ENCODE results near the gene UBIAD1.

Gene UBIAD1

DNA sequence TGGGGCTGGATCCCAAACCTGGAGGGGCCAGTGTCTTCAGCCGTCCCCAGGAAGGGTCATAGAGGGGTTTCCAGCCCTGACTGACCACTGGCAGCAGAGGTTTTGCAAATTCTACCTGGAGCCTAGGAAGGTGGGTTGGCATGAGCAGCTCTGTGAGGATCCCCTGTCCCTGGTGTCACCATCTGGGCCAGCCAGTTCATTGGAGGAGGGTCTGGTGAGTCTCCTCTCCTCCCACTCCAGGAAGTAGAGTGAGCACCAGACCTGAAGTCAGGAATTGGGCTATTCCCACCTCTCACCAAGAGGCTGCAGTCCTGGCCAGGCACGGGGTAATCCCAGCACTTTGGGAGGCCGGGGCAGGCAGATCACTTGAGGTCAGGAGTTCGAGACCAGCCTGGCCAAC, 57.4 kb downstream of the UBIAD1 start:
- Histone ChIP-seq H3K79me2 (ENCODE audit: insufficient read depth, low read length) (no peaks in the 10 kb centered on the region), H3K9me3 (ENCODE audit: insufficient read depth, low read length) (no peaks in the 10 kb centered on the region), H3K27me3 (ENCODE audit: low read length) (no peaks in the 10 kb centered on the region; the same call in 1 of the 2 replicates), H3K27ac (ENCODE audit: low read depth, low read length) (no peak overlapping the region), H3K4me3 (ENCODE audit: insufficient read depth, low read length, poor library complexity, severe bottlenecking) (no peak overlapping the region), H4K20me1 (ENCODE audit: low read depth, low read length) (no peaks in the 10 kb centered on the region), H3F3A (ENCODE audit: insufficient read depth) (no peaks in the 10 kb centered on the region), H2AFZ (ENCODE audit: low read depth, low read length, severe bottlenecking) (no peak overlapping the region), H3K36me3 (ENCODE audit: low read length) (no peaks in the 10 kb centered on the region), H3K4me2 (ENCODE audit: low read depth, low read length, poor library complexity, severe bottlenecking) (no peak overlapping the region), H3K9me2 (replicated peaks; ENCODE audit: insufficient read depth, low read length) (no peaks in the 10 kb centered on the region), H3K9ac (ENCODE audit: low read length) (no peak overlapping the region)
- no peak for TF ChIP-seq EZH2phosphoT487 (conservative IDR thresholded peaks at IDR 0.05; ENCODE audit: low read length)
- TF ChIP-seq, protein P1, sequence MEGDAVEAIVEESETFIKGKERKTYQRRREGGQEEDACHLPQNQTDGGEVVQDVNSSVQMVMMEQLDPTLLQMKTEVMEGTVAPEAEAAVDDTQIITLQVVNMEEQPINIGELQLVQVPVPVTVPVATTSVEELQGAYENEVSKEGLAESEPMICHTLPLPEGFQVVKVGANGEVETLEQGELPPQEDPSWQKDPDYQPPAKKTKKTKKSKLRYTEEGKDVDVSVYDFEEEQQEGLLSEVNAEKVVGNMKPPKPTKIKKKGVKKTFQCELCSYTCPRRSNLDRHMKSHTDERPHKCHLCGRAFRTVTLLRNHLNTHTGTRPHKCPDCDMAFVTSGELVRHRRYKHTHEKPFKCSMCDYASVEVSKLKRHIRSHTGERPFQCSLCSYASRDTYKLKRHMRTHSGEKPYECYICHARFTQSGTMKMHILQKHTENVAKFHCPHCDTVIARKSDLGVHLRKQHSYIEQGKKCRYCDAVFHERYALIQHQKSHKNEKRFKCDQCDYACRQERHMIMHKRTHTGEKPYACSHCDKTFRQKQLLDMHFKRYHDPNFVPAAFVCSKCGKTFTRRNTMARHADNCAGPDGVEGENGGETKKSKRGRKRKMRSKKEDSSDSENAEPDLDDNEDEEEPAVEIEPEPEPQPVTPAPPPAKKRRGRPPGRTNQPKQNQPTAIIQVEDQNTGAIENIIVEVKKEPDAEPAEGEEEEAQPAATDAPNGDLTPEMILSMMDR (IDR thresholded peaks at IDR 0.05; ENCODE audit: insufficient read depth, low read length, poor library complexity, severe bottlenecking) = no peak

DNA sequence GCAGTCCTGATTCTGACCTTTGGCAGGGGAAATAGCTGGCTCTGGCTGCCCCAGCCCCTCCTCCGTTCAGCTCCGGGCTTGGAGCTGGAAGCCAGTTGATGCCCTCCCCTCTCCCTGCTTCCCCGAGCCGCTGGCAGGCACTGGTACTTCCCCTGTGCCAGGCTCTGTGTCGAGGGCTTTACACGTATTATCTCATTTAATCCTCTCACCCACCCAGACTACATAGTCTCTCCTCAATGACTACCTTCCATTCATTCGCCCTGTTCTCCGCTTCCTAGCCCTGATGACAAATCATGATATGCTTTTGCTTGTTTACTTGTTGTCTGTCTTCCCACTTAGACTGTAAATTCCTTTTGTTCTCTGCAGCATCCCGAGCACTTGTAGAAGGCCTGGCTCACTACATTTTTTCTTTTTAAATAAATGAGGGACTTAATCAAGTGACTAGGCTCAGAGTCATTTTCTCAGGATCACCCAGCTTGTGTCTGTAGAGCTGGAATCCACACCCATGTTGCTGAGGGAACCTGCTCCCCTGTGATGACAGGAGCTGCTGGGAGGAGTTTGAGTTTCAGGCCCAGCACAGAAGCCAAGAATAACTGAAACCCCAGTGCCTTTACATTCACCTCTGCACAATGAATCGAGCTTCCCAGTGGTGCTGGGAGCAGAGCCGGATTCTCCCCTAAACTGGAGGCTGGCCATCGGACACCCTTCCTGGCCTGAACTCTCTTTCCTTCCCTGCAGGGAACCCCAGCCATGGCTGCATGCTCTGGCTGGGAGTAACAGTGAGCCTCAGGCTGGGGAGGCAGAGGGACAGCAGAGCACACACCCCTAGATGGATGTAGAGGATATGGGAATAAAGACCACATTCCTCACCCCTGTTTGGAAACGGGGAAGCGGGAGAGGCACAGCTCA, 58.3 kb downstream of the UBIAD1 start:
- Histone ChIP-seq H2AFZ (ENCODE audit: low read depth, low read length, severe bottlenecking) (no peak overlapping the region), H4K20me1 (ENCODE audit: low read depth, low read length) (no peaks in the 10 kb centered on the region), H3K9me3 (ENCODE audit: insufficient read depth, low read length) (no peaks in the 10 kb centered on the region), H3K27me3 (ENCODE audit: low read length) (no peaks in the 10 kb centered on the region; the same call in 1 of the 2 replicates), H3K36me3 (ENCODE audit: low read length) (no peaks in the 10 kb centered on the region), H3K27ac (ENCODE audit: low read depth, low read length) (no peak overlapping the region), H3K4me2 (ENCODE audit: low read depth, low read length, poor library complexity, severe bottlenecking) (no peak overlapping the region), H3K9me2 (replicated peaks; ENCODE audit: insufficient read depth, low read length) (no peaks in the 10 kb centered on the region), H3K79me2 (ENCODE audit: insufficient read depth, low read length) (no peaks in the 10 kb centered on the region), H3K4me3 (ENCODE audit: insufficient read depth, low read length, poor library complexity, severe bottlenecking) (no peak overlapping the region), H3F3A (ENCODE audit: insufficient read depth) (no peaks in the 10 kb centered on the region), H3K9ac (ENCODE audit: low read length) (no peak overlapping the region)
- TF ChIP-seq EZH2phosphoT487 (conservative IDR thresholded peaks at IDR 0.05; ENCODE audit: low read length) = no peak
- TF ChIP-seq, protein P1 (IDR thresholded peaks at IDR 0.05; ENCODE audit: insufficient read depth, low read length, poor library complexity, severe bottlenecking) = no peak

DNA sequence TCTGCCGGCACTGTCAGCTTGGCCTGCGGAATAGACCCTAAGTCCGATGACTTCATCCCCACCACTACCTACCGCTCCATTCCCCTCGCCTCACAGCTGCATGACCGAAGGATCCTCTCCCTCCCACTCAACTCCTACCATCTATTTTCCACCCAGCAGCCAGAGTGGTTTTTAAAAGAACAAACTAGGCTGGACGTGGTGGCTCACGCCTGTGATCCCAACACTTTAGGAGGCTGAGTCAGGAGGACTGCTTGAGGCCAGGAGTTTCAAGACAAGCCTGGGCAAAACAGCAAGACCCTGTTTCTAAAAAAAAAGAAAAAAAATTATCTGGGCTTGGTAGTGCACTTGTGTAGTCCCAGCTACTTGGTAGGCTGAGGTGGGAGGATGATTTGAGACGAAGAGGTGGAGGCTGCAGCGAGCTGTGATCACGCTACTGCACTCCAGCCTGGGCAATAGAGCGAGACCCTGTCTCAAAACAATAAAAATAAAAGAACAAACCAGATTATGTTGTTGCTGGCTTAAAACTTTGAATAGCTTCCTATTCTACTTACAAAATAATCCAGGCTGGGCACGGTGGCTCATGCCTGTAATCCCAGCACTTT, 59.0 kb downstream of the UBIAD1 start:
- Histone ChIP-seq H3K9ac (ENCODE audit: low read length) (no peak overlapping the region), H3K4me3 (ENCODE audit: insufficient read depth, low read length, poor library complexity, severe bottlenecking) (no peak overlapping the region), H2AFZ (ENCODE audit: low read depth, low read length, severe bottlenecking) (no peak overlapping the region), H3K27me3 (ENCODE audit: low read length) (no peaks in the 10 kb centered on the region; the same call in 1 of the 2 replicates), H4K20me1 (ENCODE audit: low read depth, low read length) (no peaks in the 10 kb centered on the region), H3K9me3 (ENCODE audit: insufficient read depth, low read length) (no peaks in the 10 kb centered on the region), H3K27ac (ENCODE audit: low read depth, low read length) (no peak overlapping the region), H3K79me2 (ENCODE audit: insufficient read depth, low read length) (no peaks in the 10 kb centered on the region), H3K4me2 (ENCODE audit: low read depth, low read length, poor library complexity, severe bottlenecking) (no peak overlapping the region), H3K36me3 (ENCODE audit: low read length) (no peaks in the 10 kb centered on the region), H3F3A (ENCODE audit: insufficient read depth) (no peaks in the 10 kb centered on the region), H3K9me2 (replicated peaks; ENCODE audit: insufficient read depth, low read length) (no peaks in the 10 kb centered on the region)
- TF ChIP-seq, protein P1 (IDR thresholded peaks at IDR 0.05; ENCODE audit: insufficient read depth, low read length, poor library complexity, severe bottlenecking) = no peak
- TF ChIP-seq EZH2phosphoT487 (conservative IDR thresholded peaks at IDR 0.05; ENCODE audit: low read length) = no peak

All from SU-DHL-6 (cell line).